HUDEP-2 (cell line): ENCODE data around the gene PTPRC.
A peak's percentile ranks its signal among the peaks of the same experiment; 100 is the strongest.

Experiments
- DNase-seq, 76 experiments: peaks; one replicate each; lab custom pipeline; 2025; ENCODE audit not compliant: unreplicated experiment in 76 of 76; lab: John Stamatoyannopoulos, UW

The PTPRC gene

DNA sequence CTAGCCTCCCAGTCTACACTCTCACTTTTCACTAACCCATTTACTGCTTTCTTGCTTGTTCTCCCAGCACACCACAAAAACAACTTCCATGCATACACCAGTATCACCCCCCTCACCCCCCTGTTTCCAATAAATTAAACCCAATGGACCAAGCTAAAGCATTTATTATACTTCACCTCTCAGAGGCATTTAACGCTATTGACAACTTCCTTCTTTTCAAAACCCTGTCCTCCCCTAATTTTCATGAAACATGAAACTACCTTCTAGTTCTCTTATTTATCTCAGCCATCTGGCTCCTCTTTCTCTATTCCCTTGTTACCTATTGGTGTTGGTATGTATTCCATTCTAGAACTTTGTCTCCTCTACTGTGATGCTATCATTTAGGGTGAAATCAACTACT lies 32.3 kb downstream of the PTPRC start:
- DNase-seq: no peak

DNA sequence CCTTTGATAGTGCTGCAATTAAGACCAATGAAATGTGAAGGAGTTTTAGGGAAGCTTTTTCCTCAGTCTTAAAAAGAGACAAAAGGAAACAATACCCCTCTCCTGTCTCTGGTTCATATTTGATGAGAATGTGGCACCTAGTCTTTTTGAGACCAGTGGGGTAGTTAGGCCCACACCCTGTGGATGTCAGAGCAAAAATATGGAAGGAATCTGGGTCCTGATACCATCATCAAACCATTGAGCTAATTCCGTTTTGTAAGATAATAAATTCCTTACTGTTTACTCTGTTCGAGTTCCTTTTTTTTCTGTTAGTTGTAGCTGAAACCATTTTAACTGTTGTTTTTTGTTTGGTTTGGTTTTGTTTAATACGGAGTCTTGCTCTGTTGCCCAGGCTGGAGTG lies 33.3 kb downstream of the PTPRC start:
- DNase-seq: no peak

GRCh38 chr1:198674009-198674408 lies 35.2 kb downstream of the PTPRC start:
- no peak for DNase-seq

- peak in 1 of 76 experiments; percentile 2 for DNase-seq
Measured at GRCh38 chr1:198676253-198676652, 37.4 kb downstream of the PTPRC start.

- no peak for DNase-seq
Measured at GRCh38 chr1:198677027-198677426, 38.2 kb downstream of the PTPRC start.

- DNase-seq: no peak
Measured at GRCh38 chr1:198677871-198678270, 39.0 kb downstream of the PTPRC start.

DNA sequence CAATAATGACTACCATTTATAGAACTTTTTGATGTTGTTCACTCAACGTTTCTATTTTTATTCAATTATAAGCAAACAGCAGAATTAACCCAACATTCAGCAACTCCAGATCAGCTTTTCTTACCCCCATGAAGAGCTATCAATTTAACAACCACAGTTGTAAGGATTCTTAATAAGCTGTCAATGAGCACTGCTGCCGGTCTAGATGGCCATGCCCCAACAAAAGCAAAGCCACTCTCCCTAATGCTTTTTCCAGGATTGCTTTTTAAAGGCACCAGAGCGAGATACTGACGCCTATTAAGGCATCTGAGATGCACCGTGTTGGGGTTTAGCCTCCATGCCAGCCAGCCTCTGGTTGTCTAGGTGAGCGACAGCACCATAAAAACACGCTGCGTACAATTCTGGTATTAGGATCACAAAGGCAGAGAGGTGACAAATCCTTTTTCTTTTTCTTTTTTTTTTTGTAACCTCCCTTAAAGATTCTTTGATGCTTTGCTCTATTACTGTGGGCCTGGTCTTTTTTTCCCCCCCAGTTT lies 39.5 kb downstream of the PTPRC start:
- DNase-seq: no peak

- no peak for DNase-seq
Measured at GRCh38 chr1:198678901-198679329, 40.1 kb downstream of the PTPRC start.

- no peak for DNase-seq
Measured at GRCh38 chr1:198679535-198680173, 40.8 kb downstream of the PTPRC start.

GRCh38 chr1:198680174-198680875 lies 41.5 kb downstream of the PTPRC start:
- no peak for DNase-seq

DNA sequence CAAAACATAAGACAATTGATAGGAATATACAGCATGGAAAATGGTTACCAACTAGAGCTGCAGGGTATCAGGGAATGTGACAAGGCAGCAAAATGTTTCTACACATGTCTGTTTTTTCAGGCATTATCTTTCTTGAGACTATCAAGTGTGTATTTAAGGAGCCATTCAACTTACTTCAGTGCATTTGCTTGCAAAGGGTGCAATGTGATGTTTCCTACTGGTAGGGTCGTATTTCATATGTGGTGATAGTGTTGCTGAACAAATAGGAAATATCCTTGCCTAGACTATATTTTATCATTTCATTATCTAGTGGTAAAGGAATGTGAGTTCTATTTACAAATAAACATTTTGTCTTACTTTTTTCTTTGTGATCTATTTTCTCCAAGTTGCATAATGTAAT lies 42.4 kb downstream of the PTPRC start:
- no peak for DNase-seq

GRCh38 chr1:198681831-198682759 lies 43.3 kb downstream of the PTPRC start:
- DNase-seq: peak in 71 of 76 experiments; percentile 12 to 93 (median 68)

DNA sequence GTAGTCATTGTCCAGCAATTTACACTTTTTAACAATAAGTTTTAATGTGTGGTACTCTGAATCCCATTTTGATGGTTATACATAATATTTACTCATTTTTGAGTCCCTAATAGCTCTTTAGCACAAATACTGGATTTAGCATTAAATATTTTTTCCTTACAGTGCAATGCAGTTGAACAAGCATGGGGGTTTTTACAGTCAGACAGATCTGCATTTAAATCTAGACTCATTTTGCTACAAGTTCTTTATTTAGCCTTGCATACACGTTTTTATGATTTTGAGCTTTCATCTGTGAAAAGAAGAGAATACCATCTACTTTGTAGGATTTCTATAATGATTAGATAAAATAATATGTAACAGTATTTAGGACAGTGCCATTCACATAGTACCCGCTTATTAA lies 44.0 kb downstream of the PTPRC start:
- no peak for DNase-seq

- DNase-seq: no peak
Measured at GRCh38 chr1:198683449-198683848, 44.6 kb downstream of the PTPRC start.

DNA sequence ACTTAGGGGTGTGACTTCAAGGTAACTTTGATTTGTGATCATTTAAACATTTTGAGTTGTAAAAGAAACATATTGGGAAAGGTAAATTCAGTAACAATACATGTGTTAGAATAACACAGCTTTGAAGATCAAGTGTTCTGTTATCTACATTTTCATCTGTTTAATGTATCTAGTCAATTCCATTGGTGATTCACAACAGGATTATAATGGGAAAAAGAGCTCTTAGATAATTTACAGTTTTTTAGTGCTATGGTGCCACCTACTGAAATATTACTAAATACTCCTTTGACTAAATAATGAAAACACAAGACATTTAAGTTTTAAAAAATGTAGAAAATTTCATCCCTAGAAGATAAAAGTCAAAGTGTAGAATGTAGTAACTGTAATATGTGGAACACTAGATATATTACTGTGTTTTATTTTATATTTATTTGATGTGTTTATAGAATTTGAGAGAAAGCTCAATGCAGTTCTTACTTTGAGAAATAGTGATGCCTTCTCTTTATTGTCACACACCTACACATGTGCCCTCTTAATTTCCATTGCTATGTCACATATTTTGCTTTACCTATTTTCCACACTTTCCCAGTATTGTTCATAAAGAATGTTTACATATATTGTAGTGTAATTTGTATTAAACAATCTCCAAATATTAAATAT lies 47.4 kb downstream of the PTPRC start:
- DNase-seq: peak in 9 of 76 experiments; percentile 4 to 34 (median 18)

DNA sequence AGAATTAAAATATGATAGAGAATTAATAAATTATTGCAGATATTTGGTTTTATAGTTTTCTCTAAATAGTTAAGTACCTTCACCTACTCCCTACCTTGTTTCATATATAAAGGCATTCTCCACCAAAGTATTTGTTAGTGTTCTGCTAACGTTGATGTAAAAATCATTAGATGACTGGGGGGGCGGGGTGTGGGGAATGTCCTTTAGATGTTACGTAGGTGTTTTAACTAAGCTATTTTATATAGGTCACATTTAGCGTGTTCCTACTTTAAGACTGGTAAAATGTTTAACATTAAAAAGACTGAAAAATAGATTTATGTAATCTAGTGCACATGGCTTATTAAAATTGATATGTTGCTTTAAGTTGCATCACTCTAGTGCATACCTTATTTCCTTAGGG lies 48.6 kb downstream of the PTPRC start:
- no peak for DNase-seq

DNA sequence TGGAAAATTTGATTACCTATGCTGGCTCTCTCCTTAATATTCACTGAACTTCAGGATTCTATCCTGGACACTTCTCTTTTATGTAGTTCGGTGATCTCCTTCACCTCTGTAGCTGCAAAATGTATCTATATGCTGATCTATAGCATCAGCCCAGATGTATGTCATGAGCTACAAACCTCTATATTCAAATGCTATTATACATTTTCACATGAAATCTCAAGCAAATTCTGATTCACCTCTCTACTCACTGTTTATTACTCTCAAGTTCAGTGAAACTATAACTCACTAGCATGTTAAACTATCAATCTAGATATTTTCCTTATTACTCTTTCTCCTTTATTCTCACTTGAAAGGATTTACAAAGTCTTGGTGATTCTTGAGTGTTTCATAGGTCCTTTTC lies 52.2 kb downstream of the PTPRC start:
- DNase-seq: no peak

DNA sequence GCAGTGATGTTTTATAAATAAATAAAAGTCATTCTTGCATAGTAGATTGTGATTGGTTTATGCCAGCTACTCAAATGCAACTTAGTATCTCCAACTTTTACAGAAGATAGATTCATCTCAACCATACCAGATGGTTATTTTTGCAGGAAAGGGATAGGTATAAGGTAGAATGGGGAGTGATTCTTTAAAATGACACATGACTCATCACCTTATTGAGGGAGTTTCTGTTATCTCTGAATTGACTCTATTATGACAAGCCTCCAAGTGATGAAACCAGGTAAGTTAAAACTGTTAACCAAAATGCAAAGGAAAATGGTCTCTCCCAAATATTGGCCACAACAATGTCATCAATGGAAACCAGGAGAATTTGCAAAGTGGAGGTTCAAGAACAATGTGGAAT lies 54.5 kb downstream of the PTPRC start:
- no peak for DNase-seq

- no peak for DNase-seq
Measured at GRCh38 chr1:198694542-198694941, 55.7 kb downstream of the PTPRC start.

DNA sequence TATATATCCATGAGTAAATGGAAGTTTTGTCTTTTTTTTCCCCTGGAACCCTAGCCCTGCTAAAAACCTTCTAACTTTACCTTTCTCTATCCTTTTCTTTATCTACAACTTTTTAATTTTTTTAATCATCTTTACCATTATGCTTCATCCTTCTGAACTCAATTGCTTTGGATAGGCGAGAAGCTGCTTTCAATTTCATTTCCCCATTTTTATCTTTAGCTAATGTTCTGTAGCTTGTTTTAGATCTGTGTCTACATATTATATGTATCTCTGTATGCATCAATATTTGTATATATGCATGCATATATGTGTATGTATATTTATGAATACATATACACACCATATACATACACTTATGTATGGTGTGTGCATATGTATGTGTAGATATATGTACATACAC lies 57.4 kb downstream of the PTPRC start:
- no peak for DNase-seq
